ENCODE data around the gene AARS2. TPM values are rescaled to one million over a fixed set of nuclear protein-coding genes. Genes with fewer than 3 reads are reported as not detected.

The AARS2 gene
- total and polyA plus RNA-seq, 9 of the 15 experiments (the other 6 are each of a cell fraction or from before 2014, with no cell fraction given), result 0.97 to 34.0 (median 18.3) TPM

DNA sequence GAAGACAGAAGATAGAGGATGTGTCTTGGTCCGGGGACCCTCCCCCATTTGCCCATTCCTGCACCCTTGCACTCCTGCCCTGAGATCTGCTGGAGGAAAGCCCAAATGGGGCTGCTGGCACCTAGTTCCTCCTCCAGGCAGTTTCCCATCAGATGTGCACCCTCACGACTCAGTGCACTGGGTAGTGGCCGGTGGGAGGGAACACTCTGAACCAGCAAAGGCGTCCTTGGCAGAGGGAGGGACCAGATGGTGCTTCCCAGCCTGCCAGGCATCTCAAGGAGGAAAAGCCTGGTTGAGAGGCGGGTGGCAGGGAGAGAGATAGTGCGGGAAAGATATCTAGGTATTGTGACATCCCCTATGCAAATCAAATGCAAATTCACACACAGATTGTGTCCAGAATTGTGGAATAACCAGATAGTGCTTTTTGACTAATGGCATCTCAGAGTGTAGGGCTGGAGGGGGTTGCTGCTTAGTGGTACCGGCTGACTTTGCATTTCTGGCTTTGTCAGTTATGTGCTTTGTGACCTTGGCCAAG lies 23.4 kb downstream of the AARS2 start:
- no peak for ATAC-seq
- ChIA-PET POLR2A (interaction anchor here (0.6 to 1.6 kb wide), 2 partner anchors 16 to 376 kb away, joined by 3 to 6 read pairs; no protein-coding TSS in a partner anchor), CTCF (ENCODE audit: low intra/inter-chr PET ratio) (no interaction called here)
- Histone ChIP-seq H3K9me1 (ENCODE audit: control insufficient read depth, insufficient read depth, low read length) (no peaks in the 10 kb centered on the region), H3K79me2 (ENCODE audit: control insufficient read depth, insufficient read depth, low read length) (no peaks in the 10 kb centered on the region), H3K4me3 (no peak overlapping the region), H3K9me3 (replicated peaks; ENCODE audit: control insufficient read depth, insufficient read depth, low read depth, low read length) (no peaks in the 10 kb centered on the region), H3K4me2 (ENCODE audit: insufficient read depth, low read length) (no peak overlapping the region), H3K4me1 (replicated peaks in 1 of 2; ENCODE audit: control insufficient read depth in 2 of 2, insufficient read depth in 2 of 2, low read length in 2 of 2) (peaks cover 0 to 6% of the 10 kb centered on the region in 2 experiments; a peak in 2 of 5 replicates), H3K27me3 (ENCODE audit: control insufficient read depth in 2 of 2, insufficient read depth in 2 of 2, low read length in 2 of 2) (peaks cover 54 to 74% of the 10 kb centered on the region in 2 experiments), H4K20me1 (replicated peaks; ENCODE audit: control insufficient read depth, insufficient read depth, low read length) (peaks cover 6% of the 10 kb centered on the region; the same call in 1 of the 2 replicates), H3K9ac (ENCODE audit: insufficient read depth in 1 of 2, low read depth in 2 of 2, low read length in 2 of 2) (peak overlapping the region in 1 of 2 experiments; percentile 54; a peak in 1 of 4 replicates), H3K36me3 (ENCODE audit: control insufficient read depth, insufficient read depth, low read length) (no peaks in the 10 kb centered on the region), H2AFZ (ENCODE audit: low read depth, low read length) (no peak overlapping the region), H3K27ac (ENCODE audit: extremely low read depth, low read depth, low read length) (no peak overlapping the region)
- in situ Hi-C loops (cut with MboI), result no loop called here
- TF ChIP-seq BCOR (IDR thresholded peaks at IDR 0.05), result peak; percentile 15; the same call in 1 of the 2 replicates
- peak; percentile 50 for TF ChIP-seq RBM25 (IDR thresholded peaks at IDR 0.05; ENCODE audit: low read depth, low read length, severe bottlenecking)
- TF ChIP-seq ZNF175 (CRISPR knock-in tag; IDR thresholded peaks at IDR 0.05; ENCODE audit: low read depth), result no peak
- peak; percentile 74 for TF ChIP-seq CEBPB (tag; IDR thresholded peaks at IDR 0.05)
- DNase-seq (ENCODE audit: extremely low read depth in 1 of 4, low spot score in 3 of 4), result no peak
- no TSS peak for BruUV-seq (replicated peaks)
- FAIRE-seq, result no peak
- under 1% methylated on average over 7 of the region's 7 CpGs for WGBS (ENCODE audit: insufficient coverage, low coverage, missing lambda C conversion rate)
- intact Hi-C loops (cut with micrococcal nuclease), result no loop called here

DNA sequence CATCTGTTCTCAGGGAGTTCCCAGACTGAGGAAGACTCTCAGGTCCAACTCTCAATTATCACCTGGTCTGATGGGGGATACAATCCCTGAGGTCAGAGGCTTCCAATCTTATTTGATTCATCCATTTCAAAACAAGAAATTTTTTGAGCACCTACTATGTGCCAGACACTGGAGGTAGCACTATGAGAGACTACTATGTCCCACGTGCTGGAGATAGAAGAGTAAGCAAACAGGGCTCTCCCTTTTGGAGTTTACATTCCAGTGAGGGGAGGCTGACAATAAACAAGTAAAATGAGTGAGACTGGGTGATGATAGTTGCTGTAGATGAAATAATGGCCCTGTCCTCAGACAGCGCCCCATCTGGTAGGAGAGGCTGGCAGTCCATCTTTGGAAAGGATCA lies 26.4 kb downstream of the AARS2 start:
- no peaks in the 10 kb centered on the region for H3K9me3 ChIP-seq (replicated peaks; ENCODE audit: control insufficient read depth, insufficient read depth, low read depth, low read length)
- H3K4me3 ChIP-seq, result no peak overlapping the region
- no peak overlapping the region for H3K27ac ChIP-seq (ENCODE audit: extremely low read depth, low read depth, low read length)
- H3K27me3 ChIP-seq (ENCODE audit: control insufficient read depth in 2 of 2, insufficient read depth in 2 of 2, low read length in 2 of 2), result peaks cover 53 to 88% of the 10 kb centered on the region in 2 experiments
- ATAC-seq (0 out of 3 replicates have a peak, but pooled peaks have one; percentile 21), FAIRE-seq (no peak), DNase-seq (ENCODE audit: extremely low read depth in 1 of 4, low spot score in 3 of 4) (no peak)
- 0% methylated on average over 2 of the region's 2 CpGs for WGBS (ENCODE audit: insufficient coverage, low coverage, missing lambda C conversion rate)
- no peak overlapping the region for H2AFZ ChIP-seq (ENCODE audit: low read depth, low read length)
- ChIA-PET POLR2A (interaction anchor here (0.7 to 5.1 kb wide), 3 partner anchors 9 to 147 kb away, joined by 3 to 20 read pairs (median 3); no protein-coding TSS in a partner anchor), CTCF (ENCODE audit: low intra/inter-chr PET ratio) (no interaction called here)
- no peak overlapping the region for H3K4me2 ChIP-seq (ENCODE audit: insufficient read depth, low read length)
- no TSS peak for BruUV-seq (replicated peaks)
- H3K9ac ChIP-seq (ENCODE audit: insufficient read depth in 1 of 2, low read depth in 2 of 2, low read length in 2 of 2), result no peak overlapping the region
- intact Hi-C loops (cut with micrococcal nuclease) (no loop called here), in situ Hi-C loops (cut with MboI) (no loop called here)
- H4K20me1 ChIP-seq (replicated peaks; ENCODE audit: control insufficient read depth, insufficient read depth, low read length), result no peaks in the 10 kb centered on the region; the same call in 1 of the 2 replicates
- no peaks in the 10 kb centered on the region for H3K9me1 ChIP-seq (ENCODE audit: control insufficient read depth, insufficient read depth, low read length)
- H3K4me1 ChIP-seq (replicated peaks in 1 of 2; ENCODE audit: control insufficient read depth in 2 of 2, insufficient read depth in 2 of 2, low read length in 2 of 2), result peaks cover 0 to 9% of the 10 kb centered on the region in 2 experiments; a peak in 2 of 5 replicates
- H3K79me2 ChIP-seq (ENCODE audit: control insufficient read depth, insufficient read depth, low read length), result no peaks in the 10 kb centered on the region
- no peaks in the 10 kb centered on the region for H3K36me3 ChIP-seq (ENCODE audit: control insufficient read depth, insufficient read depth, low read length)
- TF ChIP-seq, protein P1, sequence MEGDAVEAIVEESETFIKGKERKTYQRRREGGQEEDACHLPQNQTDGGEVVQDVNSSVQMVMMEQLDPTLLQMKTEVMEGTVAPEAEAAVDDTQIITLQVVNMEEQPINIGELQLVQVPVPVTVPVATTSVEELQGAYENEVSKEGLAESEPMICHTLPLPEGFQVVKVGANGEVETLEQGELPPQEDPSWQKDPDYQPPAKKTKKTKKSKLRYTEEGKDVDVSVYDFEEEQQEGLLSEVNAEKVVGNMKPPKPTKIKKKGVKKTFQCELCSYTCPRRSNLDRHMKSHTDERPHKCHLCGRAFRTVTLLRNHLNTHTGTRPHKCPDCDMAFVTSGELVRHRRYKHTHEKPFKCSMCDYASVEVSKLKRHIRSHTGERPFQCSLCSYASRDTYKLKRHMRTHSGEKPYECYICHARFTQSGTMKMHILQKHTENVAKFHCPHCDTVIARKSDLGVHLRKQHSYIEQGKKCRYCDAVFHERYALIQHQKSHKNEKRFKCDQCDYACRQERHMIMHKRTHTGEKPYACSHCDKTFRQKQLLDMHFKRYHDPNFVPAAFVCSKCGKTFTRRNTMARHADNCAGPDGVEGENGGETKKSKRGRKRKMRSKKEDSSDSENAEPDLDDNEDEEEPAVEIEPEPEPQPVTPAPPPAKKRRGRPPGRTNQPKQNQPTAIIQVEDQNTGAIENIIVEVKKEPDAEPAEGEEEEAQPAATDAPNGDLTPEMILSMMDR (IDR thresholded peaks at IDR 0.05 in 2 of 3, conservative IDR thresholded peaks at IDR 0.05 in 1 of 3; ENCODE audit: insufficient read depth in 2 of 3, low read depth in 1 of 3, low read length in 3 of 3), result peak in 1 of 3 experiments; percentile 7; a peak in 1 of 6 replicates
- TF ChIP-seq BRD9 (IDR thresholded peaks at IDR 0.05; ENCODE audit: low read depth, partially characterized antibody) (no peak), ZKSCAN1 (IDR thresholded peaks at IDR 0.05; ENCODE audit: low read depth, low read length) (peak; percentile 85; the same call in 1 of the 2 replicates)
